Measurements from ENCODE around the gene LIX1L.

DNA sequence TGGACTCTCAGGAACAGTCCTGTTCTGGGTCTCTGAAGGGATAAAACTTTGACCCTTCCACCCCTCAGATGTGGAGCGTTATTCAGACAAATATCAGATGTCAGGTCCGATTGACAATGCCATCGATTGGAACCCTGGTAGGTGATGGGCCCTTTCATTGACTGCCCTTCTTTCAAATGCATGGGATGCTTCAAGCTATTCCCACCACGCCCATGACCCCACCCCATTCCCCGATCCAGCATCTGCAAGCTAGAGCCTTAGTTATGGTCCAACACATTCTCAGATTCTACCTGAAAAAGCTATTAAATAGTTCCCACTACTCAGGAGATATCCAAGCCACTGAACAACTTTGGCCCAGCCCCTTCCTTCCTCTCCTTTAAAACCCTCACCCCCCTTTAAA, 19.2 kb upstream of the LIX1L start:
- TF ChIP-seq GATA2 (IDR thresholded peaks at IDR 0.05; ENCODE audit: low read depth, low read length) (no peak), GATA3 (IDR thresholded peaks at IDR 0.05; ENCODE audit: low read depth, low read length) (no peak)
